K562 (cell line): ENCODE data around the gene GPAT3. TPM values are rescaled to one million over a fixed set of nuclear protein-coding genes. Genes with fewer than 3 reads are reported as not detected.

Source experiments
- ATAC-seq: fragments of 200-7000 bp; cut with Tn5 transposase; 3 replicates; pipeline ENCODE4 v1.9.1; 2020; ENCODE audit warnings: moderate library complexity
- BruUV-seq: library from RNA; stranded (reverse); fragments of 400-500 nt; replicated peaks from 2 replicates; lab custom pipeline; 2021; lab: Mats Ljungman, UMichigan
- CTCF ChIA-PET: fragments of 300-600 bp; formaldehyde crosslinking; extraction: SDS; loops from one replicate; lab custom pipeline; 2021; ENCODE audit warnings: low intra/inter-chr PET ratio; lab: Yijun Ruan, JAX
- POLR2A ChIA-PET: fragments of 300-600, 350-650 bp; sonication (Branson Sonifier 250); formaldehyde crosslinking; extraction: SDS; loops from one replicate; lab custom pipeline; 2021; ENCODE audit warnings: antibody characterized with exemption, inconsistent platforms; lab: Yijun Ruan, JAX
- DNase-seq, 4 experiments: peaks; one replicate each; pipeline versions ENCODE4 v3.0.0 to v3.0.0-alpha.2; 2011 to 2018; ENCODE audit warnings: low spot score in 3 of 4, mixed read lengths in 3 of 4; ENCODE audit errors: extremely low read depth in 1 of 4
- FAIRE-seq: peaks from 2 replicates; lab custom pipeline; 2011; peaks lifted over from hg19 to GRCh38; lab: Jason Lieb, UNC
- H2AFZ ChIP-seq: 2 replicates; pipeline ENCODE4 v1.6.0; 2011; ENCODE audit warnings: low read depth, low read length, control low read depth, inconsistent platforms
- H3K27ac ChIP-seq: fragments of 200-600 bp; 3 replicates; pipeline ENCODE4 v1.8.0; 2011; ENCODE audit warnings: low read depth, mild to moderate bottlenecking, control low read depth, inconsistent platforms, low read length, moderate library complexity, mixed read lengths; ENCODE audit errors: extremely low read depth
- H3K27me3 ChIP-seq, 2 experiments: fragments of 300-600 bp in 1 of 2; 2 replicates in 1 of 2; 3 replicates in 1 of 2; pipeline versions ENCODE4 v1.6.0 to v1.8.0; 2011; ENCODE audit warnings: inconsistent platforms in 2 of 2, low read length in 2 of 2, mild to moderate bottlenecking in 1 of 2, mixed read lengths in 1 of 2, moderate library complexity in 1 of 2; ENCODE audit not compliant: control insufficient read depth in 2 of 2, insufficient read depth in 2 of 2
- H3K36me3 ChIP-seq: fragments of 300-600 bp; 3 replicates; pipeline ENCODE4 v1.8.0; 2011; ENCODE audit warnings: mild to moderate bottlenecking, low read length, inconsistent platforms; ENCODE audit not compliant: control insufficient read depth, insufficient read depth
- H3K4me1 ChIP-seq, 2 experiments: fragments of 200-600 bp in 1 of 2; replicated peaks in 1 of 2; 2 replicates in 1 of 2; 3 replicates in 1 of 2; pipeline versions ENCODE4 v1.5.1 to v1.8.0; 2011; ENCODE audit warnings: inconsistent platforms in 2 of 2, low read length in 2 of 2, mild to moderate bottlenecking in 1 of 2, mixed read lengths in 1 of 2, moderate library complexity in 1 of 2; ENCODE audit not compliant: control insufficient read depth in 2 of 2, insufficient read depth in 2 of 2
- H3K4me2 ChIP-seq: 2 replicates; pipeline ENCODE4 v1.6.1; 2011; ENCODE audit warnings: low read length, control low read depth, inconsistent platforms, mixed read lengths; ENCODE audit not compliant: insufficient read depth
- H3K4me3 ChIP-seq: fragments of 200-600 bp; sonication (generic), shearing (Covaris generic); 2 replicates; pipeline ENCODE4 v1.5.1; 2016; ENCODE audit warnings: control low read depth, inconsistent platforms
- H3K79me2 ChIP-seq: fragments of 200-600 bp; 3 replicates; pipeline ENCODE4 v1.8.0; 2011; ENCODE audit warnings: low read length, inconsistent platforms; ENCODE audit not compliant: control insufficient read depth, insufficient read depth
- H3K9ac ChIP-seq, 2 experiments: 2 replicates each; pipeline versions ENCODE4 v1.6.0 to v1.6.1; 2011; ENCODE audit warnings: low read depth in 2 of 2, low read length in 2 of 2, control low read depth in 1 of 2, inconsistent platforms in 1 of 2, mild to moderate bottlenecking in 1 of 2, mixed read lengths in 1 of 2; ENCODE audit not compliant: insufficient read depth in 1 of 2
- H3K9me1 ChIP-seq: one replicate; pipeline ENCODE4 v1.6.0; 2011; ENCODE audit warnings: inconsistent platforms, mild to moderate bottlenecking, low read length, moderate library complexity; ENCODE audit not compliant: control insufficient read depth, insufficient read depth
- H3K9me3 ChIP-seq: replicated peaks from 2 replicates; pipeline ENCODE4 v1.5.1; 2011; ENCODE audit warnings: low read depth, low read length, inconsistent platforms; ENCODE audit not compliant: control insufficient read depth, insufficient read depth
- H4K20me1 ChIP-seq: replicated peaks from 2 replicates; pipeline ENCODE4 v1.6.1; 2011; ENCODE audit warnings: low read length, inconsistent platforms, mixed read lengths; ENCODE audit not compliant: control insufficient read depth, insufficient read depth
- C11orf30 ChIP-seq: fragments of 450-650 bp; IDR thresholded peaks from 2 replicates; pipeline ENCODE4 v1.6.1; 2016; ENCODE audit warnings: low read depth, mild to moderate bottlenecking
- CBX2 ChIP-seq: fragments of 200-600 bp; sonication (generic); IDR thresholded peaks from one replicate; pipeline ENCODE4 v1.6.1; 2012; ENCODE audit warnings: mild to moderate bottlenecking, low read length, inconsistent platforms; ENCODE audit not compliant: insufficient read depth, poor library complexity, severe bottlenecking
- DPF2 ChIP-seq: fragments of 450-650 bp; IDR thresholded peaks from 2 replicates; pipeline ENCODE4 v1.6.1; 2016
- ELF4 ChIP-seq: fragments of 450-650 bp; formaldehyde crosslinking; IDR thresholded peaks from 2 replicates; pipeline ENCODE4 v1.4.0; 2022; ENCODE audit warnings: missing genetic modification characterization
- EP300 ChIP-seq: IDR thresholded peaks from 2 replicates; pipeline ENCODE4 v1.6.1; 2012; ENCODE audit warnings: low read length, improper control_type of control experiment
- ID3 ChIP-seq, 2 experiments: fragments of 250-450 bp in 1 of 2; fragments of 450-650 bp in 1 of 2; sonication (Bioruptor Pico) in 1 of 2; IDR thresholded peaks; 2 replicates each; pipeline versions ENCODE4 v1.6.1 to v1.8.0; 2016 to 2021; ENCODE audit warnings: mild to moderate bottlenecking in 2 of 2, moderate library complexity in 2 of 2, missing compliant biosample characterization in 1 of 2, missing genetic modification characterization in 1 of 2
- LEF1 ChIP-seq: fragments of 450-650 bp; IDR thresholded peaks from 2 replicates; pipeline ENCODE4 v1.6.1; 2016; ENCODE audit warnings: mild to moderate bottlenecking
- MAFG ChIP-seq: fragments of 450-650 bp; conservative IDR thresholded peaks from 2 replicates; pipeline ENCODE4 v1.6.1; 2016; ENCODE audit warnings: missing genetic modification characterization, missing compliant biosample characterization
- MEIS2 ChIP-seq: fragments of 450-650 bp; IDR thresholded peaks from 2 replicates; pipeline ENCODE4 v1.6.1; 2014; ENCODE audit warnings: mild to moderate bottlenecking; ENCODE audit not compliant: partially characterized antibody
- PHF21A ChIP-seq: fragments of 450-650 bp; IDR thresholded peaks from 2 replicates; pipeline ENCODE4 v1.6.1; 2017; ENCODE audit warnings: low read depth, borderline replicate concordance
- SMARCA4 ChIP-seq: fragments of 450-650 bp; IDR thresholded peaks from 2 replicates; pipeline ENCODE4 v1.6.1; 2016
- TEAD4 ChIP-seq, 2 experiments: sonication (generic) in 1 of 2; formaldehyde crosslinking in 1 of 2; IDR thresholded peaks; 2 replicates each; pipeline versions ENCODE4 v1.6.1 to v1.8.0; 2012 to 2022; ENCODE audit warnings: borderline replicate concordance in 1 of 2, inconsistent platforms in 1 of 2, low read length in 1 of 2, mild to moderate bottlenecking in 1 of 2, missing genetic modification reagents in 1 of 2
- ZNF12 ChIP-seq: sonication (generic); formaldehyde crosslinking; IDR thresholded peaks from 2 replicates; pipeline ENCODE4 v1.4.0; 2020; ENCODE audit warnings: mild to moderate bottlenecking, missing genetic modification reagents
- WGBS: fragments of 100-300 bp; shearing (Covaris generic); methylation state at CpG from one replicate; pipeline ENCODE4 v1.1.6; 2016; ENCODE audit warnings: low coverage, mixed read lengths; ENCODE audit not compliant: insufficient coverage; ENCODE audit errors: missing lambda C conversion rate; 5-methylcytosine and 5-hydroxymethylcytosine counted together
- in situ Hi-C: fragments of 300-500 bp; cut with MboI; formaldehyde crosslinking; loops from 4 replicates; pipeline ENCODE4 v1.15.0; 2018; ENCODE audit warnings: inconsistent platforms, mixed read lengths
- intact Hi-C: fragments of 100-400 bp; cut with micrococcal nuclease; formaldehyde crosslinking; loops from 2 replicates; pipeline ENCODE4 v1.14.2; 2022
- polyA plus RNA-seq, 8 experiments: library from polyadenylated mRNA; depleted of rRNA in 4 of 8; stranded (reverse) in 5 of 8; unstranded in 3 of 8; fragments of >200 nt; fragmentation: Nextera tagmentation in 2 of 8; fragmentation: Illumina TruSeq in 1 of 8; extraction: Ambion mirVana in 2 of 8; extraction: Trizol in 1 of 8; gene quantifications; 2 replicates each; pipeline versions ENCODE4 v1.2.1 to v1.2.3, GENCODE V29; 2011 to 2014; ENCODE audit warnings: inconsistent platforms in 1 of 8, missing spikeins in 1 of 8
- total RNA-seq, 7 experiments: library from RNA; depleted of rRNA in 6 of 7; stranded (reverse); fragments of >200 nt in 6 of 7; fragmentation: Illumina TruSeq in 2 of 7; extraction: Trizol in 2 of 7; gene quantifications; 2 replicates each; pipeline versions ENCODE4 v1.2.1 to v1.2.3, GENCODE V29; 2011 to 2021; ENCODE audit warnings: low replicate concordance in 1 of 7
- TF ChIP-seq, protein P1 (sequence below): fragments of 450-650 bp; IDR thresholded peaks from 2 replicates; pipeline ENCODE4 v1.6.1; 2017; ENCODE audit warnings: mild to moderate bottlenecking, moderate library complexity
- TF ChIP-seq, protein P2 (sequence below): fragments of 250-450 bp; sonication (Bioruptor Pico); IDR thresholded peaks from 2 replicates; pipeline ENCODE4 v1.4.0; 2020

The GPAT3 gene
- total and polyA plus RNA-seq, 9 of the 15 experiments (the other 6 are each of a cell fraction or from before 2014, with no cell fraction given) = 4.1 to 16.1 (median 13.1) TPM

- in situ Hi-C loops = no loop called here
- peak overlapping the region; percentile 59; the same call in 2 of the 3 replicates for H3K27ac ChIP-seq
- TF ChIP-seq LEF1 (peak; percentile 43; the same call in 1 of the 2 replicates), CBX2 (no peak), DPF2 (peak; percentile 66), PHF21A (no peak), EP300 (peak; percentile 33; the same call in 1 of the 2 replicates), ELF4 (CRISPR knock-in tag) (no peak), MAFG (tag) (peak; percentile 70), SMARCA4 (0 out of 2 replicates have a peak, but pooled peaks have one; percentile 25), TEAD4 (IDR thresholded peaks at IDR 0.05; ENCODE audit: low read length) (peak; percentile 38; the same call in 1 of the 2 replicates), TEAD4 (CRISPR knock-in tag; IDR thresholded peaks at IDR 0.05; ENCODE audit: borderline replicate concordance) (no peak), MEIS2 (peak; percentile 84), ZNF12 (CRISPR knock-in tag) (peak; percentile 60; the same call in 1 of the 2 replicates), C11orf30 (peak; percentile 85), ID3 (CRISPR knock-in tag; IDR thresholded peaks at IDR 0.05) (no peak), ID3 (tag; IDR thresholded peaks at IDR 0.05) (peak; percentile 59; the same call in 1 of the 2 replicates)
- TF ChIP-seq, protein P1, sequence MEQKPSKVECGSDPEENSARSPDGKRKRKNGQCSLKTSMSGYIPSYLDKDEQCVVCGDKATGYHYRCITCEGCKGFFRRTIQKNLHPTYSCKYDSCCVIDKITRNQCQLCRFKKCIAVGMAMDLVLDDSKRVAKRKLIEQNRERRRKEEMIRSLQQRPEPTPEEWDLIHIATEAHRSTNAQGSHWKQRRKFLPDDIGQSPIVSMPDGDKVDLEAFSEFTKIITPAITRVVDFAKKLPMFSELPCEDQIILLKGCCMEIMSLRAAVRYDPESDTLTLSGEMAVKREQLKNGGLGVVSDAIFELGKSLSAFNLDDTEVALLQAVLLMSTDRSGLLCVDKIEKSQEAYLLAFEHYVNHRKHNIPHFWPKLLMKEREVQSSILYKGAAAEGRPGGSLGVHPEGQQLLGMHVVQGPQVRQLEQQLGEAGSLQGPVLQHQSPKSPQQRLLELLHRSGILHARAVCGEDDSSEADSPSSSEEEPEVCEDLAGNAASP = no peak
- TF ChIP-seq, protein P2, sequence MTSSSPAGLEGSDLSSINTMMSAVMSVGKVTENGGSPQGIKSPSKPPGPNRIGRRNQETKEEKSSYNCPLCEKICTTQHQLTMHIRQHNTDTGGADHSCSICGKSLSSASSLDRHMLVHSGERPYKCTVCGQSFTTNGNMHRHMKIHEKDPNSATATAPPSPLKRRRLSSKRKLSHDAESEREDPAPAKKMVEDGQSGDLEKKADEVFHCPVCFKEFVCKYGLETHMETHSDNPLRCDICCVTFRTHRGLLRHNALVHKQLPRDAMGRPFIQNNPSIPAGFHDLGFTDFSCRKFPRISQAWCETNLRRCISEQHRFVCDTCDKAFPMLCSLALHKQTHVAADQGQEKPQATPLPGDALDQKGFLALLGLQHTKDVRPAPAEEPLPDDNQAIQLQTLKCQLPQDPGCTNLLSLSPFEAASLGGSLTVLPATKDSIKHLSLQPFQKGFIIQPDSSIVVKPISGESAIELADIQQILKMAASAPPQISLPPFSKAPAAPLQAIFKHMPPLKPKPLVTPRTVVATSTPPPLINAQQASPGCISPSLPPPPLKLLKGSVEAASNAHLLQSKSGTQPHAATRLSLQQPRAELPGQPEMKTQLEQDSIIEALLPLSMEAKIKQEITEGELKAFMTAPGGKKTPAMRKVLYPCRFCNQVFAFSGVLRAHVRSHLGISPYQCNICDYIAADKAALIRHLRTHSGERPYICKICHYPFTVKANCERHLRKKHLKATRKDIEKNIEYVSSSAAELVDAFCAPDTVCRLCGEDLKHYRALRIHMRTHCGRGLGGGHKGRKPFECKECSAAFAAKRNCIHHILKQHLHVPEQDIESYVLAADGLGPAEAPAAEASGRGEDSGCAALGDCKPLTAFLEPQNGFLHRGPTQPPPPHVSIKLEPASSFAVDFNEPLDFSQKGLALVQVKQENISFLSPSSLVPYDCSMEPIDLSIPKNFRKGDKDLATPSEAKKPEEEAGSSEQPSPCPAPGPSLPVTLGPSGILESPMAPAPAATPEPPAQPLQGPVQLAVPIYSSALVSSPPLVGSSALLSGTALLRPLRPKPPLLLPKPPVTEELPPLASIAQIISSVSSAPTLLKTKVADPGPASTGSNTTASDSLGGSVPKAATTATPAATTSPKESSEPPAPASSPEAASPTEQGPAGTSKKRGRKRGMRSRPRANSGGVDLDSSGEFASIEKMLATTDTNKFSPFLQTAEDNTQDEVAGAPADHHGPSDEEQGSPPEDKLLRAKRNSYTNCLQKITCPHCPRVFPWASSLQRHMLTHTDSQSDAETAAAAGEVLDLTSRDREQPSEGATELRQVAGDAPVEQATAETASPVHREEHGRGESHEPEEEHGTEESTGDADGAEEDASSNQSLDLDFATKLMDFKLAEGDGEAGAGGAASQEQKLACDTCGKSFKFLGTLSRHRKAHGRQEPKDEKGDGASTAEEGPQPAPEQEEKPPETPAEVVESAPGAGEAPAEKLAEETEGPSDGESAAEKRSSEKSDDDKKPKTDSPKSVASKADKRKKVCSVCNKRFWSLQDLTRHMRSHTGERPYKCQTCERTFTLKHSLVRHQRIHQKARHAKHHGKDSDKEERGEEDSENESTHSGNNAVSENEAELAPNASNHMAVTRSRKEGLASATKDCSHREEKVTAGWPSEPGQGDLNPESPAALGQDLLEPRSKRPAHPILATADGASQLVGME (CRISPR knock-in tag) = 0 out of 2 replicates have a peak, but pooled peaks have one; percentile 55
Measured at GRCh38 chr4:83552924-83553323, 17.0 kb downstream of the GPAT3 start.

More at GRCh38 chr4:83552924-83553323, 17.0 kb downstream of the GPAT3 start:
- Histone ChIP-seq H3K4me2 (peak overlapping the region; percentile 9; the same call in 1 of the 2 replicates), H3K4me1 (peaks cover 8 to 24% of the 10 kb centered on the region in 2 experiments; a peak in 4 of 5 replicates), H3K36me3 (no peaks in the 10 kb centered on the region), H3K79me2 (no peaks in the 10 kb centered on the region), H3K9ac (no peak overlapping the region), H3K9me1 (no peaks in the 10 kb centered on the region), H2AFZ (no peak overlapping the region), H3K27me3 (no peaks in the 10 kb centered on the region), H3K4me3 (no peak overlapping the region), H4K20me1 (no peaks in the 10 kb centered on the region), H3K9me3 (no peaks in the 10 kb centered on the region)
- FAIRE-seq (peak; percentile 15), DNase-seq (peak in 2 of 4 experiments; percentile 41 to 57), ATAC-seq (peak; percentile 83)
- intact Hi-C loops = loop anchor here (10.0 kb wide), 1 partner anchor 82 kb away; no protein-coding TSS in a partner anchor
- BruUV-seq = no TSS peak
- ChIA-PET CTCF (no interaction called here), POLR2A (interaction anchor here (1.4 to 1.9 kb wide), 2 partner anchors 10 to 14 kb away, joined by 4 to 5 read pairs; no protein-coding TSS in a partner anchor)
- 0% methylated on average over 2 of the region's 2 CpGs for WGBS
